ENCODE measurements around the gene TMA16.

TMA16 gene

DNA sequence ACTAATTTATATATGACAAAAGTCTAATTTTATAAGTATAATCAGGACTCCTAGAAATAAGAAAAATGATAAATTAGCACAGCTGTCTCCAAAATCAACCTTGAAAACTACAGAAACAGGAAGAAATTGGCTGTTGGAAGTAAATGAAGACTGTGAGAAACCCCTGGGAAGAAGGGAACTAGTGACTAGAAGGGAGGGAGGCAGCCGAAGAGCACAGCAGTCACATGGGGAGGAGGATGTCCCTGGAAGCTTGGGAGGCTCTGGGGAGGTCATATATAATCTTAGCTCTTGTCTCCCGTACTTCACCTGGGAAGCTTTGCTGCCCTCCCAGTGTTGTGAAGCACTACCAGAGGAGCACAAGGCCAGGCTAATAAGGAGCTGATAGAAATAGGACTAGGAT, 8.9 kb upstream of the TMA16 start:
- TF ChIP-seq, protein P1, sequence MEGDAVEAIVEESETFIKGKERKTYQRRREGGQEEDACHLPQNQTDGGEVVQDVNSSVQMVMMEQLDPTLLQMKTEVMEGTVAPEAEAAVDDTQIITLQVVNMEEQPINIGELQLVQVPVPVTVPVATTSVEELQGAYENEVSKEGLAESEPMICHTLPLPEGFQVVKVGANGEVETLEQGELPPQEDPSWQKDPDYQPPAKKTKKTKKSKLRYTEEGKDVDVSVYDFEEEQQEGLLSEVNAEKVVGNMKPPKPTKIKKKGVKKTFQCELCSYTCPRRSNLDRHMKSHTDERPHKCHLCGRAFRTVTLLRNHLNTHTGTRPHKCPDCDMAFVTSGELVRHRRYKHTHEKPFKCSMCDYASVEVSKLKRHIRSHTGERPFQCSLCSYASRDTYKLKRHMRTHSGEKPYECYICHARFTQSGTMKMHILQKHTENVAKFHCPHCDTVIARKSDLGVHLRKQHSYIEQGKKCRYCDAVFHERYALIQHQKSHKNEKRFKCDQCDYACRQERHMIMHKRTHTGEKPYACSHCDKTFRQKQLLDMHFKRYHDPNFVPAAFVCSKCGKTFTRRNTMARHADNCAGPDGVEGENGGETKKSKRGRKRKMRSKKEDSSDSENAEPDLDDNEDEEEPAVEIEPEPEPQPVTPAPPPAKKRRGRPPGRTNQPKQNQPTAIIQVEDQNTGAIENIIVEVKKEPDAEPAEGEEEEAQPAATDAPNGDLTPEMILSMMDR (IDR thresholded peaks at IDR 0.05; ENCODE audit: low read depth, low read length, poor library complexity, severe bottlenecking): no peak
- TF ChIP-seq EZH2phosphoT487 (IDR thresholded peaks at IDR 0.05; ENCODE audit: borderline replicate concordance, low read length): no peak
- H3K9me3 ChIP-seq (ENCODE audit: control insufficient read depth, insufficient read depth, low read length): no peaks in the 10 kb centered on the region
- H3K27ac ChIP-seq (ENCODE audit: low read depth, low read length): no peak overlapping the region
- H3F3A ChIP-seq (ENCODE audit: control insufficient read depth, insufficient read depth): peaks cover 2% of the 10 kb centered on the region; the same call in 1 of the 2 replicates
- H3K4me1 ChIP-seq (ENCODE audit: control insufficient read depth, low read length): peaks cover 13% of the 10 kb centered on the region; the same call in 1 of the 2 replicates
- no peaks in the 10 kb centered on the region for H3K79me2 ChIP-seq (ENCODE audit: control insufficient read depth, low read length)
- H4K20me1 ChIP-seq (ENCODE audit: control insufficient read depth, insufficient read depth, low read depth, low read length): no peaks in the 10 kb centered on the region
- no peaks in the 10 kb centered on the region for H3K36me3 ChIP-seq (ENCODE audit: control insufficient read depth, low read length)
- H3K27me3 ChIP-seq (ENCODE audit: control insufficient read depth, low read length): no peaks in the 10 kb centered on the region
- H3K4me2 ChIP-seq (ENCODE audit: low read length): no peak overlapping the region
- H3K9me2 ChIP-seq (replicated peaks; ENCODE audit: control insufficient read depth, low read length): no peaks in the 10 kb centered on the region
- H3K4me3 ChIP-seq (ENCODE audit: low read length): no peak overlapping the region

DNA sequence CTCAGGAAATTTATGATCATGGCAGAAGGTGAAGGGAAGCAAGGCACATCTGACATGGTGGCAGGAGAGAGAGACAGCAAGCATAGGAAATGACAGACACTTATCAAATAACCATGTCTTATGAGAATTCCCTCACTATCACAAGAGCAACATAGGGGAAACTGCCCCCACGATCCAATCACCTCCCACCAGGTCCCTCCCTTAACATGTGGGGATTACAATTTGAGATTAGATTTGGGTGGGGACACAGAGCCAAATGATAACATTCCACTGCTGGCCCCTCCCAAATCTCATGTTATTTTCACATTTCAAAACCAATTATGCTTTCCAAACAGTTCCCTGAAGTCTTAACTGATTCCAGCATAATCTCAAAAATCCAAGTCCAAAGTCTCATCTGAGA, 8.2 kb upstream of the TMA16 start:
- Histone ChIP-seq H3K9me2 (replicated peaks; ENCODE audit: control insufficient read depth, low read length) (no peaks in the 10 kb centered on the region), H3F3A (ENCODE audit: control insufficient read depth, insufficient read depth) (peaks cover 3% of the 10 kb centered on the region; the same call in 1 of the 2 replicates), H3K4me2 (ENCODE audit: low read length) (no peak overlapping the region), H3K79me2 (ENCODE audit: control insufficient read depth, low read length) (no peaks in the 10 kb centered on the region), H4K20me1 (ENCODE audit: control insufficient read depth, insufficient read depth, low read depth, low read length) (no peaks in the 10 kb centered on the region), H3K9me3 (ENCODE audit: control insufficient read depth, insufficient read depth, low read length) (no peaks in the 10 kb centered on the region), H3K36me3 (ENCODE audit: control insufficient read depth, low read length) (no peaks in the 10 kb centered on the region), H3K27ac (ENCODE audit: low read depth, low read length) (no peak overlapping the region), H3K4me1 (ENCODE audit: control insufficient read depth, low read length) (peaks cover 13% of the 10 kb centered on the region; the same call in 1 of the 2 replicates), H3K4me3 (ENCODE audit: low read length) (no peak overlapping the region), H3K27me3 (ENCODE audit: control insufficient read depth, low read length) (no peaks in the 10 kb centered on the region)
- TF ChIP-seq, protein P1 (IDR thresholded peaks at IDR 0.05; ENCODE audit: low read depth, low read length, poor library complexity, severe bottlenecking): no peak
- TF ChIP-seq EZH2phosphoT487 (IDR thresholded peaks at IDR 0.05; ENCODE audit: borderline replicate concordance, low read length): no peak

DNA sequence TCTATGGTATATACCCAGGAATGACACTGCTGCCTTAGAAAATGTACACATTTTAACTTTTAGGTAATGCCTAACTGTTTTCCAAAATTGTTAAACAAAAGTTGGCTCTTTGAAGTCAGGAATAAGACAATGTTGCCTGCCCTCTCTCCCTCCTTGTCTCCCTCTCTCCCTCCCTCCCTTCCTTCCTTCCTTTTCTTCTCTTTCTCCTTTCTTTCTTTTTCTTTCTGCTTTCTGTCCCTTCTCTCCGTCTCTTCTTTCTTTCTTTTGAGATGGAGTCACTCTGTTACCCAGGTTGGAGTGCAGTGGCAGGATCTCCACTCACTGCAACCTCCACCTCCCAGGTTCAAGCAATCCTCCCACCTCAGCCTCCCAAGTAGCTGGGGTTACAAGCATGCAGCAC, 4.6 kb upstream of the TMA16 start:
- Histone ChIP-seq H3K4me1 (ENCODE audit: control insufficient read depth, low read length) (peaks cover 9% of the 10 kb centered on the region), H3F3A (ENCODE audit: control insufficient read depth, insufficient read depth) (peaks cover 16% of the 10 kb centered on the region), H3K4me2 (ENCODE audit: low read length) (no peak overlapping the region), H3K27me3 (ENCODE audit: control insufficient read depth, low read length) (no peaks in the 10 kb centered on the region), H3K79me2 (ENCODE audit: control insufficient read depth, low read length) (peaks cover 9% of the 10 kb centered on the region), H3K4me3 (ENCODE audit: low read length) (no peak overlapping the region), H4K20me1 (ENCODE audit: control insufficient read depth, insufficient read depth, low read depth, low read length) (no peaks in the 10 kb centered on the region), H3K36me3 (ENCODE audit: control insufficient read depth, low read length) (peaks cover 5% of the 10 kb centered on the region), H3K9me3 (ENCODE audit: control insufficient read depth, insufficient read depth, low read length) (no peaks in the 10 kb centered on the region), H3K9me2 (replicated peaks; ENCODE audit: control insufficient read depth, low read length) (no peaks in the 10 kb centered on the region), H3K27ac (ENCODE audit: low read depth, low read length) (no peak overlapping the region)
- TF ChIP-seq, protein P1 (IDR thresholded peaks at IDR 0.05; ENCODE audit: low read depth, low read length, poor library complexity, severe bottlenecking): no peak
- no peak for TF ChIP-seq EZH2phosphoT487 (IDR thresholded peaks at IDR 0.05; ENCODE audit: borderline replicate concordance, low read length)
